PC-9 (cell line): ENCODE results near the gene AOPEP. TPM values are rescaled to one million over a fixed set of nuclear protein-coding genes. Genes with fewer than 3 reads are reported as not detected.
A peak's percentile ranks its signal among the peaks of the same experiment; 100 is the strongest.

Experiments used
- BruUV-seq: library from RNA; stranded (reverse); fragments of 400-500 nt; replicated peaks from 2 replicates; lab custom pipeline; 2021; lab: Mats Ljungman, UMichigan
- CTCF ChIA-PET: fragments of 300-600 bp; sonication (Branson Sonifier 250); formaldehyde crosslinking; loops from one replicate; lab custom pipeline; 2022; ENCODE audit warnings: antibody characterized with exemption; lab: Charles Lee
- POLR2A ChIA-PET: fragments of 300-600 bp; sonication (Branson Sonifier 250); formaldehyde crosslinking; loops from one replicate; lab custom pipeline; 2022; ENCODE audit warnings: antibody characterized with exemption; ENCODE audit not compliant: unreplicated experiment; lab: Charles Lee
- DNase-seq, 2 experiments: peaks; one replicate each; pipeline versions ENCODE4 v3.0.0 to v3.0.0-alpha.2; 2015 to 2022; ENCODE audit warnings: mixed read lengths in 1 of 2
- H2AFZ ChIP-seq: fragments of 200-600 bp; sonication (generic); 2 replicates; pipeline ENCODE4 v1.8.1; 2017; ENCODE audit warnings: antibody characterized with exemption
- H3F3A ChIP-seq: fragments of 200-600 bp; sonication (generic); 2 replicates; pipeline ENCODE4 v1.8.1; 2017; ENCODE audit warnings: antibody characterized with exemption, mild to moderate bottlenecking, low read depth; ENCODE audit not compliant: insufficient read depth
- H3K27ac ChIP-seq: fragments of 200-600 bp; sonication (generic); 2 replicates; pipeline ENCODE4 v1.6.1; 2016; ENCODE audit warnings: mixed run types
- H3K27me3 ChIP-seq: fragments of 200-600 bp; sonication (generic); 2 replicates; pipeline ENCODE4 v1.6.1; 2016; ENCODE audit warnings: low read depth, mixed run types; ENCODE audit not compliant: insufficient read depth
- H3K36me3 ChIP-seq: fragments of 200-600 bp; sonication (generic); 2 replicates; pipeline ENCODE4 v1.6.1; 2016; ENCODE audit warnings: low read depth, mixed run types
- H3K4me1 ChIP-seq: fragments of 200-600 bp; sonication (generic); replicated peaks from 2 replicates; pipeline ENCODE4 v1.6.1; 2016; ENCODE audit warnings: mixed run types; ENCODE audit not compliant: insufficient read depth
- H3K4me2 ChIP-seq: fragments of 200-600 bp; sonication (generic); 2 replicates; pipeline ENCODE4 v1.6.1; 2017; ENCODE audit warnings: mixed run types
- H3K4me3 ChIP-seq: fragments of 200-600 bp; sonication (generic); 2 replicates; pipeline ENCODE4 v1.6.1; 2016; ENCODE audit warnings: mixed run types
- H3K79me2 ChIP-seq: fragments of 200-600 bp; sonication (generic); 2 replicates; pipeline ENCODE4 v1.6.1; 2017; ENCODE audit warnings: low read depth, mixed run types
- H3K9me2 ChIP-seq: fragments of 200-600 bp; sonication (generic); 2 replicates; pipeline ENCODE4 v1.8.1; 2017; ENCODE audit warnings: mild to moderate bottlenecking; ENCODE audit not compliant: insufficient read depth
- H3K9me3 ChIP-seq: fragments of 200-600 bp; sonication (generic); 2 replicates; pipeline ENCODE4 v1.8.1; 2016; ENCODE audit warnings: low read depth; ENCODE audit not compliant: insufficient read depth
- H4K20me1 ChIP-seq: fragments of 200-600 bp; sonication (generic); 2 replicates; pipeline ENCODE4 v1.8.1; 2017; ENCODE audit not compliant: insufficient read depth
- CTCF ChIP-seq: fragments of 200-600 bp; sonication (generic); conservative IDR thresholded peaks from 2 replicates; pipeline ENCODE4 v1.6.1; 2017; ENCODE audit warnings: mixed run types, antibody characterized with exemption, mild to moderate bottlenecking, moderate library complexity
- EZH2 ChIP-seq: fragments of 200-600 bp; sonication (generic); IDR thresholded peaks from 2 replicates; pipeline ENCODE4 v1.8.0; 2017; ENCODE audit warnings: antibody characterized with exemption, low read depth
- intact Hi-C: fragments of 100-400 bp; cut with micrococcal nuclease; formaldehyde crosslinking; loops from one replicate; pipeline ENCODE4 v1.10.0; 2022; ENCODE audit not compliant: unreplicated experiment
- total RNA-seq: library from RNA; stranded (reverse); gene quantifications from 2 replicates; pipeline ENCODE4 v1.2.3, GENCODE V29; 2021

The AOPEP gene
- total RNA-seq, 1 experiment from 2014 or later = 90.0 TPM

GRCh38 chr9:94817291-94818177 lies 91.0 kb downstream of the AOPEP start:
- H4K20me1 ChIP-seq = no peaks in the 10 kb centered on the region
- intact Hi-C loops = loop anchor here (1.0 to 2.0 kb wide), 5 partner anchors 34 to 105 kb away; no protein-coding TSS in a partner anchor
- H3K79me2 ChIP-seq = peaks cover 34% of the 10 kb centered on the region
- H3F3A ChIP-seq = peaks cover 59% of the 10 kb centered on the region
- no peaks in the 10 kb centered on the region; the same call in 1 of the 2 replicates for H3K9me2 ChIP-seq
- H3K4me1 ChIP-seq = peaks cover 97% of the 10 kb centered on the region
- DNase-seq = peak; percentile 60 to 77
- no peak for TF ChIP-seq CTCF
- TF ChIP-seq EZH2 = no peak
- ChIA-PET POLR2A (interaction anchor here (0.6 to 1.4 kb wide), 15 partner anchors 12 to 395 kb away, joined by 3 to 20 read pairs (median 4); no protein-coding TSS in a partner anchor), CTCF (no interaction called here)
- peak overlapping the region; percentile 96 for H3K27ac ChIP-seq
- peaks cover 11% of the 10 kb centered on the region for H3K36me3 ChIP-seq
- no peak overlapping the region for H3K4me3 ChIP-seq
- H3K27me3 ChIP-seq = no peaks in the 10 kb centered on the region
- no peaks in the 10 kb centered on the region for H3K9me3 ChIP-seq
- H2AFZ ChIP-seq = no peak overlapping the region
- TSS peak; percentile 79 for BruUV-seq
- H3K4me2 ChIP-seq = peak overlapping the region; percentile 64

DNA sequence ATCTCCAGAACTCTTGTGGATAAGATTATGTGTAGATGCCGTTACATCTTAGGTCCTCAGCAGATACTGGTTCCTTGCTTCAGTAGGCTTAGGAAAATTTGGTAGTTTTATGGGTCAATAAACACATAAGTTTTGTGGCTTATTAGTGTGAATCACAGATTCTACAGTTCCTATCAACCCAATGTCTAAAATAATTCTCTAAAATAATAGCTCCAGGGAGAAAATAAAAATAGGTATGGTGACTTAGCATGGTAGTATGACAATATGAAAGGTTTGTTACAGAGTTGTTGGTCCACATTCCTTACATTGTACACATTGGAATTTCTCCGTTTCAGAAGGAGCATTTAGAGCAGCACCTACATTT lies 91.7 kb downstream of the AOPEP start:
- H3F3A ChIP-seq = peaks cover 53% of the 10 kb centered on the region
- TF ChIP-seq EZH2 (no peak), CTCF (no peak)
- peak overlapping the region; percentile 64 for H3K4me2 ChIP-seq
- no TSS peak for BruUV-seq
- peak overlapping the region; percentile 96 for H3K27ac ChIP-seq
- no peak overlapping the region for H3K4me3 ChIP-seq
- H3K9me3 ChIP-seq = no peaks in the 10 kb centered on the region
- H3K79me2 ChIP-seq = peaks cover 34% of the 10 kb centered on the region
- CTCF ChIA-PET = interaction anchor here (0.5 kb wide), 1 partner anchor 44 kb away, joined by 3 read pairs; no protein-coding TSS in a partner anchor
- peaks cover 11% of the 10 kb centered on the region for H3K36me3 ChIP-seq
- DNase-seq = peak in 1 of 2 experiments; percentile 98
- H3K4me1 ChIP-seq = peaks cover 95% of the 10 kb centered on the region
- H3K27me3 ChIP-seq = no peaks in the 10 kb centered on the region
- no peak overlapping the region for H2AFZ ChIP-seq
- no peaks in the 10 kb centered on the region; the same call in 1 of the 2 replicates for H3K9me2 ChIP-seq
- no peaks in the 10 kb centered on the region for H4K20me1 ChIP-seq
- intact Hi-C loops = loop anchor here (1.0 to 2.0 kb wide), 5 partner anchors 35 to 105 kb away; no protein-coding TSS in a partner anchor
- POLR2A ChIA-PET = interaction anchor here (0.6 to 1.4 kb wide), 20 partner anchors 9 to 395 kb away, joined by 3 to 20 read pairs (median 4); no protein-coding TSS in a partner anchor

DNA sequence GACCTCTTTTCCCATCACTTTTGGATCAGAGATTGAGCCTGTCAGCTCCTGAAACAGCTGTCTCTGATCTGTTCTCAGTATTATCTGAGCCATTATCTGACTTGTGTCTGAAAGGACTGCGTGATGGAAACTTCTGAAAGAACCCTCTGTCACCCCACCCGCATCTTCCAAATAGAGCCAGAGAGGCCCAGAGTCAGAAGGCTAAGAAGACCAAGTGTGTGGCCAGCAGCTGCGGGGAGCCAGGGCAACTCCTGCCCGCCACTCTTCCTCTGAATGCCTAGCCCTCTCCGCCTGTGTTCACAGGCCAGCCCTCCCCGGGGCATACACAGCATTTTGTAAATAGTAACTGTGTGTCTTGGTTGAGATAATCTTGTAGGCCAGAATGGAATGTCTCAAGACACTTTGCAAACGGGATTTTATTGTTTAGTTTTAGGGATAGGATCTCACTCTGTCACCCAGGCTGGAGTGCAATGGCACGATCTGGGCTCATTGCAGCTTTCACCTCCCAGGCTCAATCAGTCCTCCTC lies 92.7 kb downstream of the AOPEP start:
- CTCF ChIA-PET = no interaction called here
- Histone ChIP-seq H3K9me2 (no peaks in the 10 kb centered on the region; the same call in 1 of the 2 replicates), H3K27ac (peak overlapping the region; percentile 96), H3K4me2 (peak overlapping the region; percentile 64), H3K9me3 (no peaks in the 10 kb centered on the region), H3K36me3 (peaks cover 8% of the 10 kb centered on the region; the same call in 1 of the 2 replicates), H4K20me1 (no peaks in the 10 kb centered on the region), H3K4me1 (peaks cover 85% of the 10 kb centered on the region), H2AFZ (no peak overlapping the region), H3F3A (peaks cover 53% of the 10 kb centered on the region), H3K79me2 (peaks cover 26% of the 10 kb centered on the region; the same call in 1 of the 2 replicates), H3K4me3 (no peak overlapping the region), H3K27me3 (no peaks in the 10 kb centered on the region)
- TF ChIP-seq CTCF (no peak), EZH2 (no peak)
- DNase-seq = peak; percentile 45 to 65
- no TSS peak for BruUV-seq
- intact Hi-C loops = loop anchor here (2.0 kb wide), 1 partner anchor 104 kb away; no protein-coding TSS in a partner anchor
- POLR2A ChIA-PET = interaction anchor here (0.6 kb wide), 1 partner anchor 13 kb away, joined by 13 read pairs; no protein-coding TSS in a partner anchor
